ENCODE data around the gene TEX2. TPM values are rescaled to one million over a fixed set of nuclear protein-coding genes. Genes with fewer than 3 reads are reported as not detected.

TEX2 gene
- total and polyA plus RNA-seq, 2 of the 13 experiments (the other 11 are each of a cell fraction or from before 2014, with no cell fraction given): 21.4 to 37.7 TPM

DNA sequence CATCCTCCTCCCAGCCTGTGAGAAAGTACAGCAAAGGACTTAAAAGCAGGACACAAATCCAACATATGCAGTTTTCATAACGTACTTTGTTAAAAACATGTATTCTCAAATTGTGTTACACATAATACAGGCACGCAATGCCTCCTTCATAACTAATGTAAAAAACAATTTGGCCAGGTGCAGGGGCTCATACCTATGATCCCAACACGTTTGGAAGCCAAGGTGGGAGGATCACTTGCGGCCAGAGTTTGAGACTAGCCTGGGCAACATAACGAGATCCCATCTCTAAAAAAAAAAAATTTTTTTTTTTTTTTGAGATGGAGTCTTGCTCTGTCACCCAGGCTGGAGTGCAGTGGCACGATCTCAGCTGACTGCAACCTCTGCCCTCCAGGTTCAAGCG lies 20.4 kb downstream of the TEX2 start:
- ATAC-seq (no peak), FAIRE-seq (no peak), DNase-seq (ENCODE audit: low spot score) (no peak)
- H2AFZ ChIP-seq (ENCODE audit: low read length): no peak overlapping the region
- no peak overlapping the region for H3K4me3 ChIP-seq (replicated peaks in 1 of 3; ENCODE audit: insufficient read depth in 1 of 3, low read depth in 2 of 3, low read length in 3 of 3)
- no peaks in the 10 kb centered on the region for H3K27me3 ChIP-seq (ENCODE audit: control insufficient read depth in 1 of 2, insufficient read depth in 2 of 2, low read length in 2 of 2)
- H3K4me1 ChIP-seq (ENCODE audit: insufficient read depth, low read length): peaks cover 26% of the 10 kb centered on the region
- H4K20me1 ChIP-seq (ENCODE audit: insufficient read depth, low read length): no peaks in the 10 kb centered on the region
- peaks cover 64% of the 10 kb centered on the region for H3K79me2 ChIP-seq (ENCODE audit: insufficient read depth, low read length)
- BruUV-seq (replicated peaks): no TSS peak
- 93% methylated on average over 7 of the region's 7 CpGs for WGBS (ENCODE audit: low lambda C conversion rate)
- H3K9me3 ChIP-seq (ENCODE audit: low read length): no peaks in the 10 kb centered on the region
- CTCF ChIA-PET (ENCODE audit: low intra/inter-chr PET ratio, low total read pairs): no interaction called here
- POLR2A ChIA-PET: no interaction called here
- intact Hi-C loops (cut with micrococcal nuclease; ENCODE audit: unreplicated experiment): no loop called here
- H3K27ac ChIP-seq (ENCODE audit: extremely low read length, insufficient read depth, low read length): no peak overlapping the region
- H3K36me3 ChIP-seq (replicated peaks in 1 of 2; ENCODE audit: control insufficient read depth in 1 of 2, insufficient read depth in 2 of 2, low read length in 2 of 2): no peaks in the 10 kb centered on the region; a peak in 1 of 5 replicates
- H3K4me2 ChIP-seq (ENCODE audit: low read depth, low read length): no peak overlapping the region
- in situ Hi-C loops (cut with HindIII; ENCODE audit: extremely low pct_ligation_motif_present, low pct_unique_long_range_greater_than_20kb): no loop called here
- H3K9ac ChIP-seq (ENCODE audit: insufficient read depth, low read depth, low read length): no peak overlapping the region
- TF ChIP-seq, protein P1, sequence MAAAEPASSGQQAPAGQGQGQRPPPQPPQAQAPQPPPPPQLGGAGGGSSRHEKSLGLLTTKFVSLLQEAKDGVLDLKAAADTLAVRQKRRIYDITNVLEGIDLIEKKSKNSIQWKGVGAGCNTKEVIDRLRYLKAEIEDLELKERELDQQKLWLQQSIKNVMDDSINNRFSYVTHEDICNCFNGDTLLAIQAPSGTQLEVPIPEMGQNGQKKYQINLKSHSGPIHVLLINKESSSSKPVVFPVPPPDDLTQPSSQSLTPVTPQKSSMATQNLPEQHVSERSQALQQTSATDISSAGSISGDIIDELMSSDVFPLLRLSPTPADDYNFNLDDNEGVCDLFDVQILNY (CRISPR knock-in tag; conservative IDR thresholded peaks at IDR 0.05): no peak
- no peak for TF ChIP-seq JARID2 (CRISPR knock-in tag; IDR thresholded peaks at IDR 0.05; ENCODE audit: insufficient replicate concordance)
- TF ChIP-seq BORCS8-MEF2B (CRISPR knock-in tag; IDR thresholded peaks at IDR 0.05): no peak
- no peak for TF ChIP-seq PAX8 (CRISPR knock-in tag; IDR thresholded peaks at IDR 0.05; ENCODE audit: borderline replicate concordance)
- TF ChIP-seq AGO2 (optimal IDR thresholded peaks at IDR 0.05; ENCODE audit: low read depth, low read length): no peak
- TF ChIP-seq, protein P2, sequence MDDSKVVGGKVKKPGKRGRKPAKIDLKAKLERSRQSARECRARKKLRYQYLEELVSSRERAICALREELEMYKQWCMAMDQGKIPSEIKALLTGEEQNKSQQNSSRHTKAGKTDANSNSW (CRISPR knock-in tag; IDR thresholded peaks at IDR 0.05; ENCODE audit: borderline replicate concordance): no peak
- TF ChIP-seq, protein P3, sequence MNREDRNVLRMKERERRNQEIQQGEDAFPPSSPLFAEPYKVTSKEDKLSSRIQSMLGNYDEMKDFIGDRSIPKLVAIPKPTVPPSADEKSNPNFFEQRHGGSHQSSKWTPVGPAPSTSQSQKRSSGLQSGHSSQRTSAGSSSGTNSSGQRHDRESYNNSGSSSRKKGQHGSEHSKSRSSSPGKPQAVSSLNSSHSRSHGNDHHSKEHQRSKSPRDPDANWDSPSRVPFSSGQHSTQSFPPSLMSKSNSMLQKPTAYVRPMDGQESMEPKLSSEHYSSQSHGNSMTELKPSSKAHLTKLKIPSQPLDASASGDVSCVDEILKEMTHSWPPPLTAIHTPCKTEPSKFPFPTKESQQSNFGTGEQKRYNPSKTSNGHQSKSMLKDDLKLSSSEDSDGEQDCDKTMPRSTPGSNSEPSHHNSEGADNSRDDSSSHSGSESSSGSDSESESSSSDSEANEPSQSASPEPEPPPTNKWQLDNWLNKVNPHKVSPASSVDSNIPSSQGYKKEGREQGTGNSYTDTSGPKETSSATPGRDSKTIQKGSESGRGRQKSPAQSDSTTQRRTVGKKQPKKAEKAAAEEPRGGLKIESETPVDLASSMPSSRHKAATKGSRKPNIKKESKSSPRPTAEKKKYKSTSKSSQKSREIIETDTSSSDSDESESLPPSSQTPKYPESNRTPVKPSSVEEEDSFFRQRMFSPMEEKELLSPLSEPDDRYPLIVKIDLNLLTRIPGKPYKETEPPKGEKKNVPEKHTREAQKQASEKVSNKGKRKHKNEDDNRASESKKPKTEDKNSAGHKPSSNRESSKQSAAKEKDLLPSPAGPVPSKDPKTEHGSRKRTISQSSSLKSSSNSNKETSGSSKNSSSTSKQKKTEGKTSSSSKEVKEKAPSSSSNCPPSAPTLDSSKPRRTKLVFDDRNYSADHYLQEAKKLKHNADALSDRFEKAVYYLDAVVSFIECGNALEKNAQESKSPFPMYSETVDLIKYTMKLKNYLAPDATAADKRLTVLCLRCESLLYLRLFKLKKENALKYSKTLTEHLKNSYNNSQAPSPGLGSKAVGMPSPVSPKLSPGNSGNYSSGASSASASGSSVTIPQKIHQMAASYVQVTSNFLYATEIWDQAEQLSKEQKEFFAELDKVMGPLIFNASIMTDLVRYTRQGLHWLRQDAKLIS (CRISPR knock-in tag; IDR thresholded peaks at IDR 0.05): no peak
- no peak for TF ChIP-seq ZNF337 (CRISPR knock-in tag; IDR thresholded peaks at IDR 0.05; ENCODE audit: borderline replicate concordance, low read depth)
- no peak for TF ChIP-seq RXRA (CRISPR knock-in tag; IDR thresholded peaks at IDR 0.05)
- TF ChIP-seq PRMT3 (CRISPR knock-in tag; IDR thresholded peaks at IDR 0.05; ENCODE audit: borderline replicate concordance, low read depth): no peak
- no peak for TF ChIP-seq ZNF441 (CRISPR knock-in tag; IDR thresholded peaks at IDR 0.05; ENCODE audit: borderline replicate concordance)
- TF ChIP-seq YEATS4 (CRISPR knock-in tag; IDR thresholded peaks at IDR 0.05; ENCODE audit: borderline replicate concordance): no peak
- TF ChIP-seq ZNF460 (CRISPR knock-in tag; IDR thresholded peaks at IDR 0.05; ENCODE audit: borderline replicate concordance): no peak
- TF ChIP-seq, protein P4, sequence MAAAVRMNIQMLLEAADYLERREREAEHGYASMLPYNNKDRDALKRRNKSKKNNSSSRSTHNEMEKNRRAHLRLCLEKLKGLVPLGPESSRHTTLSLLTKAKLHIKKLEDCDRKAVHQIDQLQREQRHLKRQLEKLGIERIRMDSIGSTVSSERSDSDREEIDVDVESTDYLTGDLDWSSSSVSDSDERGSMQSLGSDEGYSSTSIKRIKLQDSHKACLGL (CRISPR knock-in tag; IDR thresholded peaks at IDR 0.05): no peak
- TF ChIP-seq PHF20 (CRISPR knock-in tag; IDR thresholded peaks at IDR 0.05): no peak
- TF ChIP-seq BCL6 (CRISPR knock-in tag; IDR thresholded peaks at IDR 0.05): no peak
- no peak for TF ChIP-seq GZF1 (CRISPR knock-in tag; IDR thresholded peaks at IDR 0.05)
- TF ChIP-seq, protein P5, sequence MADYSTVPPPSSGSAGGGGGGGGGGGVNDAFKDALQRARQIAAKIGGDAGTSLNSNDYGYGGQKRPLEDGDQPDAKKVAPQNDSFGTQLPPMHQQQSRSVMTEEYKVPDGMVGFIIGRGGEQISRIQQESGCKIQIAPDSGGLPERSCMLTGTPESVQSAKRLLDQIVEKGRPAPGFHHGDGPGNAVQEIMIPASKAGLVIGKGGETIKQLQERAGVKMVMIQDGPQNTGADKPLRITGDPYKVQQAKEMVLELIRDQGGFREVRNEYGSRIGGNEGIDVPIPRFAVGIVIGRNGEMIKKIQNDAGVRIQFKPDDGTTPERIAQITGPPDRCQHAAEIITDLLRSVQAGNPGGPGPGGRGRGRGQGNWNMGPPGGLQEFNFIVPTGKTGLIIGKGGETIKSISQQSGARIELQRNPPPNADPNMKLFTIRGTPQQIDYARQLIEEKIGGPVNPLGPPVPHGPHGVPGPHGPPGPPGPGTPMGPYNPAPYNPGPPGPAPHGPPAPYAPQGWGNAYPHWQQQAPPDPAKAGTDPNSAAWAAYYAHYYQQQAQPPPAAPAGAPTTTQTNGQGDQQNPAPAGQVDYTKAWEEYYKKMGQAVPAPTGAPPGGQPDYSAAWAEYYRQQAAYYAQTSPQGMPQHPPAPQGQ (CRISPR knock-in tag; IDR thresholded peaks at IDR 0.05; ENCODE audit: borderline replicate concordance): no peak
- TF ChIP-seq SP4 (CRISPR knock-in tag; IDR thresholded peaks at IDR 0.05): no peak

All from HepG2 (cell line).